Measurements from ENCODE around the gene FRAS1.

Gene FRAS1

GRCh38 chr4:78149751-78150542 is 92.8 kb downstream of the FRAS1 start:
- no peak overlapping the region for H3K4me3 Mint-ChIP-seq
- H3K9me3 Mint-ChIP-seq: no peaks in the 10 kb centered on the region
- H3K27ac Mint-ChIP-seq: no peak overlapping the region
- H3K4me1 Mint-ChIP-seq (ENCODE audit: low read depth): no peaks in the 10 kb centered on the region
- no peaks in the 10 kb centered on the region for H3K36me3 Mint-ChIP-seq (ENCODE audit: low read depth)
- intact Hi-C loops (cut with micrococcal nuclease): no loop called here
- H3K27me3 Mint-ChIP-seq: no peaks in the 10 kb centered on the region

- no peaks in the 10 kb centered on the region for H3K9me3 Mint-ChIP-seq
Observed at GRCh38 chr4:78150543-78150864, 93.4 kb downstream of the FRAS1 start.

GRCh38 chr4:78152795-78153194 is 95.7 kb downstream of the FRAS1 start:
- Mint-ChIP-seq H3K36me3 (ENCODE audit: low read depth) (no peaks in the 10 kb centered on the region), H3K4me3 (no peak overlapping the region), H3K4me1 (ENCODE audit: low read depth) (no peaks in the 10 kb centered on the region), H3K27ac (no peak overlapping the region), H3K9me3 (no peaks in the 10 kb centered on the region), H3K27me3 (no peaks in the 10 kb centered on the region)
- intact Hi-C loops (cut with micrococcal nuclease): no loop called here

More at GRCh38 chr4:78150543-78150864, 93.4 kb downstream of the FRAS1 start:
- no peak overlapping the region for H3K4me3 Mint-ChIP-seq
- no peaks in the 10 kb centered on the region for H3K36me3 Mint-ChIP-seq (ENCODE audit: low read depth)
- no peaks in the 10 kb centered on the region for H3K4me1 Mint-ChIP-seq (ENCODE audit: low read depth)
- H3K27ac Mint-ChIP-seq: no peak overlapping the region
- intact Hi-C loops (cut with micrococcal nuclease): no loop called here
- no peaks in the 10 kb centered on the region for H3K27me3 Mint-ChIP-seq

- H3K9me3 Mint-ChIP-seq: peaks cover 5% of the 10 kb centered on the region
- H3K4me3 Mint-ChIP-seq: no peak overlapping the region
- no peaks in the 10 kb centered on the region for H3K36me3 Mint-ChIP-seq (ENCODE audit: low read depth)
- intact Hi-C loops (cut with micrococcal nuclease): no loop called here
- no peak overlapping the region for H3K27ac Mint-ChIP-seq
- no peaks in the 10 kb centered on the region for H3K27me3 Mint-ChIP-seq
- H3K4me1 Mint-ChIP-seq (ENCODE audit: low read depth): no peaks in the 10 kb centered on the region
Observed at GRCh38 chr4:78154972-78155590, 98.0 kb downstream of the FRAS1 start.

- Mint-ChIP-seq H3K27ac (no peak overlapping the region), H3K36me3 (ENCODE audit: low read depth) (no peaks in the 10 kb centered on the region), H3K9me3 (peaks cover 5% of the 10 kb centered on the region), H3K27me3 (no peaks in the 10 kb centered on the region), H3K4me3 (no peak overlapping the region), H3K4me1 (ENCODE audit: low read depth) (no peaks in the 10 kb centered on the region)
- intact Hi-C loops (cut with micrococcal nuclease): no loop called here
Observed at GRCh38 chr4:78155616-78156105, 98.5 kb downstream of the FRAS1 start.

GRCh38 chr4:78156520-78156919 is 99.4 kb downstream of the FRAS1 start:
- Mint-ChIP-seq H3K4me3 (no peak overlapping the region), H3K27me3 (no peaks in the 10 kb centered on the region), H3K27ac (no peak overlapping the region), H3K36me3 (ENCODE audit: low read depth) (no peaks in the 10 kb centered on the region), H3K4me1 (ENCODE audit: low read depth) (no peaks in the 10 kb centered on the region), H3K9me3 (peaks cover 5% of the 10 kb centered on the region)
- intact Hi-C loops (cut with micrococcal nuclease): no loop called here

- intact Hi-C loops (cut with micrococcal nuclease): no loop called here
- Mint-ChIP-seq H3K27me3 (no peaks in the 10 kb centered on the region), H3K4me3 (no peak overlapping the region), H3K9me3 (peaks cover 5% of the 10 kb centered on the region), H3K27ac (no peak overlapping the region), H3K36me3 (ENCODE audit: low read depth) (no peaks in the 10 kb centered on the region), H3K4me1 (ENCODE audit: low read depth) (no peaks in the 10 kb centered on the region)
Observed at GRCh38 chr4:78162342-78162741, 105.2 kb downstream of the FRAS1 start.

GRCh38 chr4:78162821-78163220 is 105.7 kb downstream of the FRAS1 start:
- intact Hi-C loops (cut with micrococcal nuclease): no loop called here
- Mint-ChIP-seq H3K36me3 (ENCODE audit: low read depth) (no peaks in the 10 kb centered on the region), H3K4me1 (ENCODE audit: low read depth) (no peaks in the 10 kb centered on the region)

GRCh38 chr4:78165758-78166157 is 108.6 kb downstream of the FRAS1 start:
- intact Hi-C loops (cut with micrococcal nuclease): no loop called here
- no peak overlapping the region for H3K27ac Mint-ChIP-seq
- no peaks in the 10 kb centered on the region for H3K36me3 Mint-ChIP-seq (ENCODE audit: low read depth)
- H3K27me3 Mint-ChIP-seq: no peaks in the 10 kb centered on the region
- H3K4me1 Mint-ChIP-seq (ENCODE audit: low read depth): no peaks in the 10 kb centered on the region
- H3K9me3 Mint-ChIP-seq: no peaks in the 10 kb centered on the region
- no peak overlapping the region for H3K4me3 Mint-ChIP-seq

More at GRCh38 chr4:78162821-78163220, 105.7 kb downstream of the FRAS1 start:
- Mint-ChIP-seq H3K27ac (no peak overlapping the region), H3K4me3 (no peak overlapping the region), H3K9me3 (peaks cover 5% of the 10 kb centered on the region), H3K27me3 (no peaks in the 10 kb centered on the region)

GRCh38 chr4:78166622-78167021 is 109.5 kb downstream of the FRAS1 start:
- no peaks in the 10 kb centered on the region for H3K27me3 Mint-ChIP-seq
- no peak overlapping the region for H3K27ac Mint-ChIP-seq
- no peak overlapping the region for H3K4me3 Mint-ChIP-seq
- intact Hi-C loops (cut with micrococcal nuclease): no loop called here
- no peaks in the 10 kb centered on the region for H3K9me3 Mint-ChIP-seq
- H3K36me3 Mint-ChIP-seq (ENCODE audit: low read depth): no peaks in the 10 kb centered on the region
- H3K4me1 Mint-ChIP-seq (ENCODE audit: low read depth): no peaks in the 10 kb centered on the region

- Mint-ChIP-seq H3K36me3 (ENCODE audit: low read depth) (no peaks in the 10 kb centered on the region), H3K9me3 (no peaks in the 10 kb centered on the region), H3K4me3 (no peak overlapping the region), H3K4me1 (ENCODE audit: low read depth) (no peaks in the 10 kb centered on the region), H3K27me3 (no peaks in the 10 kb centered on the region), H3K27ac (no peak overlapping the region)
- intact Hi-C loops (cut with micrococcal nuclease): no loop called here
Observed at GRCh38 chr4:78167510-78167909, 110.4 kb downstream of the FRAS1 start.

GRCh38 chr4:78168029-78168428 is 110.9 kb downstream of the FRAS1 start:
- Mint-ChIP-seq H3K27ac (no peak overlapping the region), H3K4me3 (no peak overlapping the region), H3K4me1 (ENCODE audit: low read depth) (no peaks in the 10 kb centered on the region), H3K9me3 (no peaks in the 10 kb centered on the region), H3K36me3 (ENCODE audit: low read depth) (no peaks in the 10 kb centered on the region), H3K27me3 (no peaks in the 10 kb centered on the region)
- intact Hi-C loops (cut with micrococcal nuclease): no loop called here

GRCh38 chr4:78169728-78170127 is 112.6 kb downstream of the FRAS1 start:
- H3K4me1 Mint-ChIP-seq (ENCODE audit: low read depth): no peaks in the 10 kb centered on the region
- intact Hi-C loops (cut with micrococcal nuclease): no loop called here
- no peaks in the 10 kb centered on the region for H3K36me3 Mint-ChIP-seq (ENCODE audit: low read depth)
- no peak overlapping the region for H3K27ac Mint-ChIP-seq
- no peak overlapping the region for H3K4me3 Mint-ChIP-seq
- H3K27me3 Mint-ChIP-seq: no peaks in the 10 kb centered on the region
- H3K9me3 Mint-ChIP-seq: no peaks in the 10 kb centered on the region

GRCh38 chr4:78171482-78171881 is 114.4 kb downstream of the FRAS1 start:
- Mint-ChIP-seq H3K27ac (no peak overlapping the region), H3K9me3 (no peaks in the 10 kb centered on the region), H3K4me3 (no peak overlapping the region), H3K4me1 (ENCODE audit: low read depth) (no peaks in the 10 kb centered on the region), H3K27me3 (no peaks in the 10 kb centered on the region), H3K36me3 (ENCODE audit: low read depth) (no peaks in the 10 kb centered on the region)
- intact Hi-C loops (cut with micrococcal nuclease): no loop called here

GRCh38 chr4:78174891-78175290 is 117.8 kb downstream of the FRAS1 start:
- no peaks in the 10 kb centered on the region for H3K27me3 Mint-ChIP-seq
- no peak overlapping the region for H3K27ac Mint-ChIP-seq
- no peaks in the 10 kb centered on the region for H3K4me1 Mint-ChIP-seq (ENCODE audit: low read depth)
- no peaks in the 10 kb centered on the region for H3K36me3 Mint-ChIP-seq (ENCODE audit: low read depth)
- no peaks in the 10 kb centered on the region for H3K9me3 Mint-ChIP-seq
- H3K4me3 Mint-ChIP-seq: no peak overlapping the region
- intact Hi-C loops (cut with micrococcal nuclease): no loop called here

Data from dendritic cell treated with granulocyte-macrophage colony-stimulating factor and Interleukin-4, amounts not matched to agents 40 ng/mL and 50 ng/mL, for 4 days (primary cell).